HG02884 (cell line): ENCODE measurements around the gene CARS2.
"Not testable (repeated sequence)": the region's sequence is repeated elsewhere in the genome, so short reads cannot be mapped to it uniquely, and the experiment has no call there.

Experiments used
- ATAC-seq: cut with Tn5 transposase; IDR thresholded peaks from one replicate; pipeline ENCODE4 v1.9.1; 2021; ENCODE audit warnings: mild to moderate bottlenecking, moderate library complexity; ENCODE audit not compliant: unreplicated experiment

Gene CARS2, protein sequence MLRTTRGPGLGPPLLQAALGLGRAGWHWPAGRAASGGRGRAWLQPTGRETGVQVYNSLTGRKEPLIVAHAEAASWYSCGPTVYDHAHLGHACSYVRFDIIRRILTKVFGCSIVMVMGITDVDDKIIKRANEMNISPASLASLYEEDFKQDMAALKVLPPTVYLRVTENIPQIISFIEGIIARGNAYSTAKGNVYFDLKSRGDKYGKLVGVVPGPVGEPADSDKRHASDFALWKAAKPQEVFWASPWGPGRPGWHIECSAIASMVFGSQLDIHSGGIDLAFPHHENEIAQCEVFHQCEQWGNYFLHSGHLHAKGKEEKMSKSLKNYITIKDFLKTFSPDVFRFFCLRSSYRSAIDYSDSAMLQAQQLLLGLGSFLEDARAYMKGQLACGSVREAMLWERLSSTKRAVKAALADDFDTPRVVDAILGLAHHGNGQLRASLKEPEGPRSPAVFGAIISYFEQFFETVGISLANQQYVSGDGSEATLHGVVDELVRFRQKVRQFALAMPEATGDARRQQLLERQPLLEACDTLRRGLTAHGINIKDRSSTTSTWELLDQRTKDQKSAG

DNA sequence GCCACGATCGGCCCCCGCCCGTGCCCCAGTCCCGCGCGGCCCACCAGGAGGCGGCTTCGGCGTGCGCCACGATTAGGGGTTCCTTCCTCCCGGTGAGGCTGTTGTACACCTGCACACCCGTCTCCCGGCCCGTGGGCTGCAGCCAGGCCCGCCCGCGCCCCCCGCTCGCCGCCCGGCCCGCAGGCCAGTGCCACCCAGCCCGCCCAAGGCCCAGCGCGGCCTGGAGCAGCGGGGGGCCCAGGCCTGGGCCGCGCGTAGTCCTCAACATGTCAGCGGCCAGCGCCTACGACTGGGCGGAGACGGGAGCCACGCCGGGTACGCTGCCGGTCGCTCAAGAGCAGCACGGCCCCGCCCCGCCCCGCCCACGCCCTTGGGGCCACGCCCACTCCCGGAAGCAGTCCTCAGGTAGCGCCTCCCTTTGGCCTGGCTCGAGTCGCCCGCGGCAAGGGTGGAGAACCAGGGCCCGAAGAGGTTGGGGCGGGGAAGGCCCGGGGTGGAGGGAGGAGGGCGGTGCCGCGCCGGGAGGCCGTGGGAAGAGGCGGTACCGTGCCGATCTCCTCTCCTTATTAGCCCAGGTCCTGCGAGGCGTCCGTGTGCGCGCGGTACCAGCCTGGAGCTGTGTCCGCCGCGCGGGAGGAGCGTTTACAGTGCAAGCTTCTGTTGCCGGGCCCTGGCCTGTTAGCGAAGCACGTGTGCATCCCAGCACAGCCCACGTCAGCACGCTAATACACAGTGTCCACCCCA, at the start of gene CARS2:
Gene CARS2, minus strand, starts transcription at position 291 of the 744 bp plus-strand sequence. Its CDS starts 23 bp downstream, at position 268.
- peak; percentile 91 for ATAC-seq

DNA sequence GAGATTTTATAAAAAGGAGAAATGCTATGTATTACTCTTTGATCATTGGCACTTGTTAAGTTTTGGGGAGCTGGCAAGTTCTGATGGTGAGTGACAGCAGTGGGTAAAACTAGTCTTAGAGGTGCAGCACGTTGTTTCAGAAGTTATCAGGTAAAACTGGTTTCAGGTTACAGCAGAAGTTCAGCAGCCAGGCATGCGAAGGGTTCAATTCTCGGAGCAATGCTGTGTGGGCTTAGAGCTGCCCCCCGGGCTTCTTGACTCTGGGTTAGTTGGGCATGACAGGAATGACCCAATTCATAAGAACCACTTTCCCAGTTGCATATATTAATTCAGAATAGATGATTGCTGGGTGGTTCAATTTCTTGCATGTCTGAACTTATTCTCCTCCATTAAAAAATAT, 42.4 kb upstream of the CARS2 start:
- ATAC-seq: no peak

DNA sequence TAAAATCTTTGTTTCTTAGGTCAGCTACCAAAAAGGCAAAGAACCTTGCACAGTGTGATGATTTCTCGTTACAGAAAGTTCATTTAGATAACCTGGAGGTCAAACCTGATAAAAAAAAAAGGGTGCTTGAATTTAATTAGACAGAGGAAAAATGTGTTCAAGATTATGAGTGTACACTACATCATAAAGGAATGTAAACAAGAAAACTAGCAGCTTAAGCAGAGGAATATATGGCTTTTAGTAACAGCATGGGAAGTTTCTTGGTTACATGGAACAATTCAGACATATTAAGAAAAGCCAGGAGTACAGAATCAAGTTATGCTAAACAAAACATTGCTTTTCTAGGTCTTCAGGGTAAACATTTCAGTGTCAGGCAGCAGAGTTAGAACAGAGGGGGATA, 40.5 kb upstream of the CARS2 start:
- no peak for ATAC-seq

DNA sequence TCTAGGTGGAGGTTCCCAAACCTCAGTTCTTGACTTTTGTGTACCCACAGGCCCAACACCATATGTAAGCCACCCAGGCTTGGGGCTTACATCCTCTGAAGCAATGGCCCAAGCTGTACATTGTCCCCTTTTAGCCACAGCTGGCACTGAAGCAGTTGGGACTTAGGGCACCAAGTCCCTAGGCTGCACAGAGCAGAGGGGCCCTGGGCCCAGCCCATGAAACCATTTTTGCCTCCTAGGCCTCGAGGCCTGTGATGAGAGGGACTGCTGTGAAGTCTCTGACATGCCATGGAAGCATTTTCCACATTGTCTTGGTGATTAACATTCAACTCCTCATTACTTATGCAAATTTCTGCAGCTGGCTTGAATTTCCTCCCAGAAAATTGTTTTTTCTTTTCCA, 37.8 kb upstream of the CARS2 start:
- no peak for ATAC-seq

DNA sequence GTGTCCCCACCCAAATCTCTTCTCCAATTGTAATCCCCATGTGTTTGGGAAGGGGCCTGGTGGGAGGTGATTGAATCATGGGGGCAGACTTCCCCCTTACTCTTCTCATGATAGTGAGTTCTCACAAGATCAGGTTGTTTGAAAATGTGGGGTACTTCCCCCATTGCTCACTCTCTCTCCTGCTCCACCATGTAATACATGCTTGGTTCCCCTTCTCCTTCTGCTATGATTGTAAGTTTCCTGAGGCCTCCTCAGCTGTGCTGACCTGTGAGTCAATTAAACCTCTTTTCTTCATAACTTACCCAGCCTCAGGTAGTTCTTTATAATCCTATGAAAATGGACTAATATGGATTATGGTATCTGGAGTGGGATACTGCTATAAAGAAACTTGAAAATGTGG, 31.6 kb upstream of the CARS2 start:
- ATAC-seq: no peak

DNA sequence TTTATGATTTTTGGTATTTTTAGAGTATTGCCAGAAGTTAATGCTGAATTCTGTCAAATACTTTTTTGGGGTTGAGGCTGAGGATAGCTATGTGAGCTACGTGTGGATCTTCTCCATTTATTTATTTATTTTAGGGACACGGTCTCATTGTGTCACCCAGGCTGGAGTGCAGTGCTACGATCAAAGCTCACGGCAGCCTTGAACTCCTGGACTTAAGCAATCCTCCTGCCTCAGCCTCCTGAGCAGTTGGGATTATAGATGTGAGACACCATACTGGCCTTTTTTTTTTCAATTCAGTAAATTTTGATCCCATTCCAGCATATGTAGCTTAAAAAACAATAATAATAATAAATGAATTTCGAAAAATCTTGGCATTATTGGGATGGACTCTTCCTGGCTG, 28.6 kb upstream of the CARS2 start:
- no peak for ATAC-seq

DNA sequence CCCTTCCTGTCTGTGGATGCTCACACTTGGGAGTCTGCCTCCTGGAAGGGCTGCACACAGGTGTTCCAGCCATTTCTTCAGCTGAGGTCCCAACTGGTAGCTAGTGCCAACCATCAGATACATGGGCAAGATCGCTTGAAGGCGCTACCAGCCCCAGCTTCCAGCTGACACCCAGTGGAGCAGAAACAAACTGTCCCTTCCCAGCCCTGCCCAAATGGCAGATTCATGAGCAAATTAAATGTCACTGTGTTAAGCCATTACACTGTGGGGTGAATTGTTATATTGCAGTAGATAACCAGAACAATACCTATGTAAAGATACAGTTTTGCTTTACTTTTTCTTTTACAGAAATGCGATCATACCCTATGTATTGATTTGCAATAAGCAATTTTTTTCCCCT, 25.2 kb upstream of the CARS2 start:
- no peak for ATAC-seq

DNA sequence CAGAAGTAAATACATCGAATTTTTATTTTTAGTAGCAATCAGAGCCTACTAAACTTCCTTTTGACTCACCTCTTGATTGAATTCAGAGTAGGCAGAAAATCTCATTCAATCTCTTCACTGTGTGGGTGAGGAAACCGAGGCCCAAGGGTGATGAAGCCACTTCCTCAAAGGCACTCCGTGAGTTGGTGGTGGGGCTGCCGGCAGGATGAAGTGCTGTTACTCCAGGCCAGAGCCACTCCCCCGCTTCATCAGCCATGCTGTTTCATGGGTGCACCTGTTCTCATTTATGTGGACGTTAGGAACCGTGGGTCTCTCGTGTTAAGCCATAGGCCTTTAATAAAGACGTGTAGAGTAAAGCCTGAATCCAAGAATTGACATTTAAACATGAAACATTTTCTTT, 20.8 kb upstream of the CARS2 start:
- no peak for ATAC-seq

DNA sequence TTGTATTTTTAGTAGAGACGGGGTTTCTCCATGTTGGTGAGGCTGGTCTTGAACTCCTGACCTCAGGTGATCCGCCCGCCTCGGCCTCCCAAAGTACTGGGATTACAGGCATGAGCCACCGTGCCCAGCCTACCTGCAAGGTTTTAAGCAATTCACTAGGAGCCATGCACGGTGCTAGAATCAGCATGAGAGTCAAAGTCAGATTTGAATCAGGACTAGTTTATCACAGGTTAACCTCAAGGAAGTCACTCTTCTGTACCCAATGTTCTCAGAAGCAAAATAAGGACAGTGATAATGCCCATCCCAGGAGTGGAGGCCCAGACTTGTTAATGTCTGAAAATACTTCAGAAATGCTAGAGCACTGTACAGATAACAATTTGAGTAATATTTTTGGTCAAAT, 20.2 kb upstream of the CARS2 start:
- not testable (repeated sequence) for ATAC-seq

DNA sequence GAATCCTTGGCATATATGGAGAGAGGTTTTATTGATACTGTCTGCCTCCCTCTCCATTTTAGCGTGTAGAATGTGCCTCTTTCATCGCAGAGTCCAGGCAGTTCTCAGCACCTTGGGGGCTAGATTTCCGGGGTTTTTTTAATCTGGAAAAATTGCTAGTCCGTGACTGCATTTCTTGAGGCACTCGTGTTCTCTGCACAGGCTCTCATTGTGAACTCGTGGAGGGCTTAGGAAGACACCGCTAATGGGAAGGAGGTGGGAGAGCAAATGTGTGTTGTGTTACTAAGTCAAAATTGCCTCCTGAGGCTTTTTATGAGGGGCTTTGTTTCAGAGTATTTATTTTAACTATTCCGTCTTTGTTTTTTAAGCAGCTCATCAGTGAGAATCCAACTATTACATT, 17.7 kb upstream of the CARS2 start:
- ATAC-seq: no peak

DNA sequence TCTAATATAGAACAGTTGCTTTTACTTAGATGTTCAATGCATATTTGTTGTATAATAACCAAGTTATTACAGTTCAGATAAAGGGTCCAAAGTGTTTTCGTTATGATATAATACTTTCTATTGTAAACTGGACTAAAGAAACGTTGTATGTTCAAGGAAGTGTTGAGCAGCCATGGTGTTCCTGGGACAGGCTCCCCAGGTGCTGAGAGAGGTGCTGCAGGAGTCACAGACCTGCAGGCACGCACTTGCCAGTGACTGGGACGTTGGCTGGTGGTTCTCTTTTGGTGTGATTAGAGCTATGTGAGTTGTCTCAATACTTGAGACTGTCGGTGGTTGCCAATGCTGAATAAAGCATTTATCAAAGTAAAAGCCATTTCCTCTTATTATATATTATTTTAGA, 17.1 kb upstream of the CARS2 start:
- no peak for ATAC-seq

DNA sequence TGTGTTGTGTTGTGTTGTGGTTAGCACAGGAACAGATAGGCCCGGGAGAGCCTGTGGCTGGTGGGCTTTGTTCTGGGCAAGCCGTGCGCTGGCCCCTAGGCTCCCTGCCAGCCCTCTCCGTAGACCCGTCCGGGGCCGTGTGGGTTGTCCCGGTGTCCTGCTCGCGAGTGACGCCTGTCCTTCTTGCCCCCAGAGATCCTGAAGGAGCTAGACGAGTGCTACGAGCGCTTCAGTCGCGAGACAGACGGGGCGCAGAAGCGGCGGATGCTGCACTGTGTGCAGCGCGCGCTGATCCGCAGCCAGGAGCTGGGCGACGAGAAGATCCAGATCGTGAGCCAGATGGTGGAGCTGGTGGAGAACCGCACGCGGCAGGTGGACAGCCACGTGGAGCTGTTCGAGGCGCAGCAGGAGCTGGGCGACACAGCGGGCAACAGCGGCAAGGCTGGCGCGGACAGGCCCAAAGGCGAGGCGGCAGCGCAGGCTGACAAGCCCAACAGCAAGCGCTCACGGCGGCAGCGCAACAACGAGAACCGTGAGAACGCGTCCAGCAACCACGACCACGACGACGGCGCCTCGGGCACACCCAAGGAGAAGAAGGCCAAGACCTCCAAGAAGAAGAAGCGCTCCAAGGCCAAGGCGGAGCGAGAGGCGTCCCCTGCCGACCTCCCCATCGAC, 13.3 kb upstream of the CARS2 start:
- no peak for ATAC-seq

DNA sequence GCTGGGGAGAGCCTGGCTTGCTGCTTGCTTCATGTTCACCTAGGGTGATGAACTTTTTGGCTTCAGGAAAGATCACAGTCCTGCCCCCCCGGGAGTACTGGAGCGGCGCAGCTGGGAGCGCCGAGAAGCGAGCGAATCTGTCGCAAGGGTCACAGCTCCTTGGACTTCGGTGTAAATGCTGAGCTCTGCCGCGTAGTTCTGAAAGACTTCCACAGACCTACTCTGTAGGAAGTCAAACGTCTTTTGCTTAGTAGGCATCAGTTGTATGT, 10.3 kb upstream of the CARS2 start:
- no peak for ATAC-seq

DNA sequence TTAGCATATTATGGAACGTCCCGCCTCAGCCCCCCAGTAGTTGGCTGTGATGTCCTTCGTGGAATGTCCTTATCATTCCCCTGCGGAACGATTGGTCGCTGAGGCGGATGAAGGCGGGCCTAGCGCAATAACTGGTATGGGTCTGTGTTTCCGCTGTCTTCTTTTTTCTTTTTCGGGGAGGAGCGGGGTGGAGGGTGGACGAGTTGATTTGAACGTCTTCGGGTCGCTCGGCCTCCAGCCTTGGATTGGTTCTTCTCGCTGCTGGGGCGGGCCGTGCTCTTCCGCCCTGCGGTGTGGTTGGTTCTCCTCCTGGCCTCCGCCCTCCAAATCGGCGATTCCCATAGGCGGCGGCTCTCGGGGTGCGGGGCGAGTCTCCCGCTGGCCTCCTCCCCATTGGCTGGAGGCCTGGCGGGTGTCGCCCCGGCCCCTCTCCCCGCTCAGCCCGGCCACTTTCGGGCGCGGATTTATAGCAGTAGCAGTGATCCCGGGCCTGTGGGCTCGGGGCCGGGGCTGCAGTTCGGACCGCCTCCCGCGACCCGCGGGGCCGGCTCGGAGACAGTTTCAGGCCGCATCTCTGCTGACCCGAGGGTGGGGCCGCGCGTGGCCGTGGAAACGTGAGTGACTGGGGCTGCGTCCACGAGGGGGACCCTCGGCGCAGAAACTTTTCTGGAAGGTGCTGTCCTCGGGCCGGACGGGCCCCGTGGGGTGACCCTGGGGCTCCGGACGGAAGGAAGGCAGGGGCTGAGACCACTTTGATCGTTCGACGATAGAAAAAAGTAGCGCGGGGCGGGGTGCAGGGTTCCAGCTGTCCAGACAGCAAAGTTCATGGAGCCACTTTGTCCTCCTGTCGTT, 9.7 kb upstream of the CARS2 start:
- peak; percentile 51 for ATAC-seq

DNA sequence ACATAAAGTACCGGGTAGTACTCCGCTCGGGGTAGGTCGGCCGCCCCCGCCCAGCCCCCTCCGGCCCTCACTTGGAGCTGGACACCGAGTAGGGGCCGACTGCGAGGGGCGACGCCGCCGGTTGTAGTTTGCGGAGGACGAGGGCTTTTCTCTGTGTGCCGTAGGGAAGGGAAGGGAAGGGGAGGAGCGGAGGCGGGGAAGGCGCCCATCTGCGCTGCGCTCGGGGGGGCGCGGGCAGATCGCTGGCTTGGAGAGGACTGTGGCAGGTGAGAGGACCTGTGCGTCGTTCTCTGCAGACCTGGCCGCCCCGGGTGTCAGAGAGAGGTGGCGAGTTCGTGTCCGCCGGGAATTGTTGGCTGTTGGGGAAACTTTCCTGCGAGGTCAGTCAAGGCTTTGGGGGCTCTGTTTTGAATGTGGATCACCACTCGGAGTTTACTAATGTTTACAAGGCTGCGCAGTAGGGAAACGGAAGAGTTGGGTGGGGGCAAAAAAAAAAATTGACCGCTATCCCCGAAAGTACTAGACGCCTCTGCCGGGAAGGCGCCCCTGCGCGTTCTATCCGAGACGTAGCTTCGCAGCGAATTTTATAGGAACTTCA, 9.0 kb upstream of the CARS2 start:
- no peak for ATAC-seq

DNA sequence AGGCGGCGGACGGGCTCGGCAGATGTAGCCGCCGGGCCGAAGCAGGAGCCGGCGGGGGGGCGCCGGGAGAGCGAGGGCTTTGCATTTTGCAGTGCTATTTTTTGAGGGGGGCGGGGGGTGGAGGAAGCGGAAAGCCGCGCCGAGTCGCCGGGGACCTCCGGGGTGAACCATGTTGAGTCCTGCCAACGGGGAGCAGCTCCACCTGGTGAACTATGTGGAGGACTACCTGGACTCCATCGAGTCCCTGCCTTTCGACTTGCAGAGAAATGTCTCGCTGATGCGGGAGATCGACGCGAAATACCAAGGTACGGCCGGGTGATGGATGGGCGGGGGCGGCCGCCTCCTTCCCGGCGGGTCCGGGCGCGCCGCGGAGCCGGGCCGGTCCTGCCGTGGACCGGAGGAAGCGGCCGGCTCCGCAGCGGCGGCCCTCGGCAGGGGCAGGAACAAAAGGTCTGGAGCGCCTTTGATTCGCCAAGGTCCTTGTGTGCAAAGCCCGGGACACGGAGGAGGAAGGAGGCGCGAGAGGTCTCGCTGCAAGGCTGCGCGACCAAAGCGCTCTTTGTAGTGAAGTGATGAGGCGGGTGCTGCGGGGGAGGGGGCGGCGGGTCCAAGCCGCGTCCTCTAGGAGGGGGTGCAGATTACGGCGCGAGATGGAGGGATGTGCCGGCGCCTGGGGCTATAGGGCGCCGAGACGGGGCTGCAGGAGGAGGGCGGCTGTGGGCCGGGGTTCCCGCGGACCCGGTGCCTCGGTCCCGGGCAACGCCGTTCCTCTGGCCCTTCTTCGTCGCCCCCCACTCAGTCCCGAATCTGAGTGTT, 8.3 kb upstream of the CARS2 start:
- ATAC-seq: no peak

DNA sequence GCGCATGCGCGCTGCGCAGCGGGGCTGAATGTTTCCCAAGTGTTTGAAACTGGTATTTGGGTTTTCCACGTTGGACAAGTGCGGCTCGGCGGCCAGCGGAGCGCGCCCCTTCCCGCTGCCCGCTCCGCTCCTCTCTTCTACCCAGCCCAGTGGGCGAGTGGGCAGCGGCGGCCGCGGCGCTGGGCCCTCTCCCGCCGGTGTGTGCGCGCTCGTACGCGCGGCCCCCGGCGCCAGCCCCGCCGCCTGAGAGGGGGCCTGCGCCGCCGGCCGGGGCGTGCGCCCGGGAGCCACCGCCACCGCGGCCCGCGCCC, 7.7 kb upstream of the CARS2 start, which contains the start of gene ING1:
Gene ING1, plus strand, starts transcription at position 59 of the 311 bp plus-strand sequence. CDS start 450 bp downstream, outside the sequence.
- ATAC-seq: no peak

DNA sequence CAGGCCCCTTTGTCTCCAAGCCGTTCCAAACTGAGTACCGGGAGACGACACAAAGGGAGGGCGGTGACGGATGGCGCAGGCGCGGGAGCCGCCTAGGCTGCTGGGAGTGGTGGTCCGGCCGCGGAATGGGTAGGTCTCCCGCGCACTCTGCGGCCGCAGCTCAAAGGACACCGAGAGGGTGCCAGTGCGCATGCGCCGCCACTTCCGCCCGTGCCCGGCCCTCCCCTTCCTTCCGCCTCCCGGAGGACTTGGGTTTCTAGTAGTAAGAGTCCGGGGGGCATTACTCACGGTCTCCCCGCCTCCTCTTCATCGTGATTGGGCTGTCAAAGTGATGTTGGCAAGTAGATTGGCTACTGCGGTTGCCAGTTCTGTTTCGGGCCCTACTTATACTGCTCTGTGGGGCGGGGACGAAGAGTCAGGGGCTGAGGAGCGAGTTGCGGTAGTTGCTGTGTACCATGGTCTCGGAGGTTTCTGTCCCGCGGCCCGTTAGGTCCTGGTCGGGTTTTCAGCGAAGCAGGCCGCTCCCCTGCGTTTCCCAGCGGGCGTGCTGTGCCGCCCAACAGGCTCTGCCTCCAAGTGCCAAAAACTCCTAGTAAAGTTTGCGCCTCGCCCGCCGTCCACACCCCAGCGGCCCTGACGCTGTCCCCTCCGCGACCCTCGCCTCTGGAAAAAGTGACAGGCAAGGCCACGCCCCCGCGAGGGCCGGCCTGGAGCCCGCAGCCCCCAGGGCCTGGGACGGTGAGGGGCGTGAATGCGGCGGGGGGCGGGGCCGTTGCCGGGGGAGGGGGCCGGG, 7.1 kb upstream of the CARS2 start:
- ATAC-seq: peak; percentile 46
